A673 (cell line): Measurements from ENCODE around the gene ANKRD11. TPM values are rescaled to one million over a fixed set of nuclear protein-coding genes. Genes with fewer than 3 reads are reported as not detected.
A peak's percentile ranks its signal among the peaks of the same experiment; 100 is the strongest.

Experiments used
- BruUV-seq: library from RNA; stranded (reverse); fragments of 400-500 nt; replicated peaks from 2 replicates; lab custom pipeline; 2021; lab: Mats Ljungman, UMichigan
- CTCF ChIA-PET: fragments of 300-600 bp; sonication (Branson Sonifier 250); formaldehyde crosslinking; loops from one replicate; lab custom pipeline; 2022; ENCODE audit warnings: antibody characterized with exemption; lab: Charles Lee
- POLR2A ChIA-PET: fragments of 300-600 bp; sonication (Branson Sonifier 250); formaldehyde crosslinking; loops from one replicate; lab custom pipeline; 2022; ENCODE audit warnings: antibody characterized with exemption; ENCODE audit not compliant: low non-redundant PET; lab: Charles Lee
- DNase-seq: peaks from one replicate; pipeline ENCODE4 v3.0.0-alpha.2; 2015; ENCODE audit warnings: low spot score
- H3K27ac ChIP-seq: fragments of 200-600 bp; sonication (generic); 2 replicates; pipeline ENCODE4 v1.5.1; 2016; ENCODE audit warnings: mixed run types, low read depth, mild to moderate bottlenecking, mixed read lengths, antibody characterized with exemption, low read length; ENCODE audit not compliant: poor library complexity, severe bottlenecking
- H3K27me3 ChIP-seq: fragments of 200-600 bp; sonication (generic); replicated peaks from 2 replicates; pipeline ENCODE4 v1.6.1; 2017; ENCODE audit warnings: mixed run types, low read depth, mild to moderate bottlenecking, mixed read lengths, antibody characterized with exemption, low read length; ENCODE audit not compliant: insufficient read depth, poor library complexity
- H3K36me3 ChIP-seq: fragments of 200-600 bp; sonication (generic); 2 replicates; pipeline ENCODE4 v1.6.1; 2016; ENCODE audit warnings: mixed run types, mild to moderate bottlenecking, mixed read lengths, antibody characterized with exemption, low read length; ENCODE audit not compliant: insufficient read depth, poor library complexity, severe bottlenecking
- H3K4me1 ChIP-seq: fragments of 200-600 bp; sonication (generic); 2 replicates; pipeline ENCODE4 v1.6.1; 2017; ENCODE audit warnings: mixed run types, mild to moderate bottlenecking, mixed read lengths, antibody characterized with exemption, low read length; ENCODE audit not compliant: insufficient read depth, poor library complexity, severe bottlenecking
- H3K4me3 ChIP-seq: fragments of 200-600 bp; sonication (generic); 2 replicates; pipeline ENCODE4 v1.5.1; 2016; ENCODE audit warnings: low read depth, mixed run types, mild to moderate bottlenecking, mixed read lengths, low read length; ENCODE audit not compliant: poor library complexity, severe bottlenecking
- H3K9me3 ChIP-seq: fragments of 200-600 bp; sonication (generic); 2 replicates; pipeline ENCODE4 v1.6.1; 2016; ENCODE audit warnings: mixed run types, low read depth, mild to moderate bottlenecking, mixed read lengths, antibody characterized with exemption, low read length; ENCODE audit not compliant: poor library complexity, severe bottlenecking
- EZH2 ChIP-seq: fragments of 200-600 bp; sonication (generic); IDR thresholded peaks from 2 replicates; pipeline ENCODE4 v1.6.1; 2017; ENCODE audit warnings: borderline replicate concordance, low read depth, mild to moderate bottlenecking, mixed read lengths, antibody characterized with exemption, low read length; ENCODE audit not compliant: poor library complexity, severe bottlenecking
- intact Hi-C: fragments of 100-400 bp; cut with micrococcal nuclease; formaldehyde crosslinking; loops from one replicate; pipeline ENCODE4 v1.10.0; 2022; ENCODE audit not compliant: unreplicated experiment
- total RNA-seq: library from RNA; stranded (reverse); gene quantifications from 2 replicates; pipeline ENCODE4 v1.2.3, GENCODE V29; 2021
- TF ChIP-seq, protein P1 (sequence below): fragments of 300-800, 200-600 bp; sonication (generic); conservative IDR thresholded peaks from 2 replicates; pipeline ENCODE4 v1.5.1; 2017; ENCODE audit warnings: low read depth, mild to moderate bottlenecking, antibody characterized with exemption, low read length, moderate library complexity, mixed read lengths

Gene ANKRD11
- total RNA-seq, 1 experiment from 2014 or later = 217 TPM

DNA sequence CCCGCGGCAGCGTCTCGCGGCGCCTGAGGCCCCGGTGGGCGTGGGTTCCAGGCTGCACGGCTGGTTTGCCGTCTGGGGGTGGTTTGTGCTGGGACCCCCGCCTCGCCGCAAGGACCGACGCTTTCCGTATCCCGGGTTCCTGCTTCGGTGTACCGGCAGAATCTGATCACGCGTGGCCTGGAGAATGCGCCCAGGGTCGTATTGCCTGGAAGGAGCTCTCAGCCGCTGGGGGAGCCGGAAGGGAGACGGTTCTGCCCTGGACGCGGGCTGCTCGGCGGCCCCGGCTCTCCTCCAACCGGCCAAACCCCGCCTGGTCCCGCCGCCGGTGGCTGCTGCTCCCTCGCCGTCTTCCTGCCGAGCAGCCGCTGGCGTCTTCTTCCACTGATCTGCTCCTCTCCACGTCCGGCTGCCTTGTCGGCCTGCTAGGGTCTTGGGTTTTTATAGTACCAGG is 233.1 kb downstream of the ANKRD11 start:
- Histone ChIP-seq H3K4me1 (peaks cover 9% of the 10 kb centered on the region), H3K27ac (no peak overlapping the region), H3K27me3 (peaks cover 5% of the 10 kb centered on the region), H3K4me3 (peak overlapping the region; percentile 46), H3K36me3 (no peaks in the 10 kb centered on the region), H3K9me3 (no peaks in the 10 kb centered on the region)
- intact Hi-C loops = no loop called here
- DNase-seq = peak; percentile 33
- no peak for TF ChIP-seq EZH2
- TF ChIP-seq, protein P1, sequence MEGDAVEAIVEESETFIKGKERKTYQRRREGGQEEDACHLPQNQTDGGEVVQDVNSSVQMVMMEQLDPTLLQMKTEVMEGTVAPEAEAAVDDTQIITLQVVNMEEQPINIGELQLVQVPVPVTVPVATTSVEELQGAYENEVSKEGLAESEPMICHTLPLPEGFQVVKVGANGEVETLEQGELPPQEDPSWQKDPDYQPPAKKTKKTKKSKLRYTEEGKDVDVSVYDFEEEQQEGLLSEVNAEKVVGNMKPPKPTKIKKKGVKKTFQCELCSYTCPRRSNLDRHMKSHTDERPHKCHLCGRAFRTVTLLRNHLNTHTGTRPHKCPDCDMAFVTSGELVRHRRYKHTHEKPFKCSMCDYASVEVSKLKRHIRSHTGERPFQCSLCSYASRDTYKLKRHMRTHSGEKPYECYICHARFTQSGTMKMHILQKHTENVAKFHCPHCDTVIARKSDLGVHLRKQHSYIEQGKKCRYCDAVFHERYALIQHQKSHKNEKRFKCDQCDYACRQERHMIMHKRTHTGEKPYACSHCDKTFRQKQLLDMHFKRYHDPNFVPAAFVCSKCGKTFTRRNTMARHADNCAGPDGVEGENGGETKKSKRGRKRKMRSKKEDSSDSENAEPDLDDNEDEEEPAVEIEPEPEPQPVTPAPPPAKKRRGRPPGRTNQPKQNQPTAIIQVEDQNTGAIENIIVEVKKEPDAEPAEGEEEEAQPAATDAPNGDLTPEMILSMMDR = 0 out of 2 replicates have a peak, but pooled peaks have one; percentile 11
- POLR2A ChIA-PET = no interaction called here
- BruUV-seq = no TSS peak
- CTCF ChIA-PET = no interaction called here

DNA sequence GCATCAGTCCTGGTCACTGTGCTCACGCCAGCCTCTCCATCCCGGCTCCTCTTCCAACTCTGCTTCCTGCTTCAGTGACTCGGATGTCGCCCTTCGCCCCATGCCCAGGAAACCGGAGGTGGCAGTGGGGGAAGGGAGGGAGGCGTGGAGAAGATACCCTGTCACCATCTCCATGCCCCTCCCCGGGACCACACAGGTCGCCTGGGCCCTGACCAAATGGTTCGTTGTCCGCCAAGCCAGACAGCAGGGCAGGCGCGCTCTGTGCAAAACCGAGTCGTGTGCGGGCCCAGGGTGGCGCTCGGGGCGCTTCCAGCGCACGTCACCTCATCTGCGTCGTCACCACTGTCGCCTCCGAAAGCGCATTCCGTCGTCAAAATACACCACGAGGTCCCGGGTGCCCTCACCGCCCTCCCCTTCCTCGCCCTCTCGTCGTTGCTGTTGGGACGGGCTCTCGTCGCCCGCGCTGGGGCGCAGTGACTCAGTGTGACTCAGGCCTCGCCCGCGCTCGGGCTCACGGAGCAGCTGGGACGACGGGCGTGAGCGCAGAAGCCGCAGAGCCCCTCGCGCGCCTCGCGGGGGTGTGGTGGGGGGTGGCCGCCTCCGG is 233.6 kb downstream of the ANKRD11 start:
- BruUV-seq = no TSS peak
- CTCF ChIA-PET = no interaction called here
- no peaks in the 10 kb centered on the region for H3K9me3 ChIP-seq
- no peaks in the 10 kb centered on the region for H3K36me3 ChIP-seq
- POLR2A ChIA-PET = no interaction called here
- H3K4me3 ChIP-seq = peak overlapping the region; percentile 46
- peak; percentile 76 for DNase-seq
- TF ChIP-seq, protein P1 = no peak
- TF ChIP-seq EZH2 = no peak
- peaks cover 5% of the 10 kb centered on the region for H3K27me3 ChIP-seq
- H3K27ac ChIP-seq = no peak overlapping the region
- intact Hi-C loops = no loop called here
- H3K4me1 ChIP-seq = peaks cover 9% of the 10 kb centered on the region

DNA sequence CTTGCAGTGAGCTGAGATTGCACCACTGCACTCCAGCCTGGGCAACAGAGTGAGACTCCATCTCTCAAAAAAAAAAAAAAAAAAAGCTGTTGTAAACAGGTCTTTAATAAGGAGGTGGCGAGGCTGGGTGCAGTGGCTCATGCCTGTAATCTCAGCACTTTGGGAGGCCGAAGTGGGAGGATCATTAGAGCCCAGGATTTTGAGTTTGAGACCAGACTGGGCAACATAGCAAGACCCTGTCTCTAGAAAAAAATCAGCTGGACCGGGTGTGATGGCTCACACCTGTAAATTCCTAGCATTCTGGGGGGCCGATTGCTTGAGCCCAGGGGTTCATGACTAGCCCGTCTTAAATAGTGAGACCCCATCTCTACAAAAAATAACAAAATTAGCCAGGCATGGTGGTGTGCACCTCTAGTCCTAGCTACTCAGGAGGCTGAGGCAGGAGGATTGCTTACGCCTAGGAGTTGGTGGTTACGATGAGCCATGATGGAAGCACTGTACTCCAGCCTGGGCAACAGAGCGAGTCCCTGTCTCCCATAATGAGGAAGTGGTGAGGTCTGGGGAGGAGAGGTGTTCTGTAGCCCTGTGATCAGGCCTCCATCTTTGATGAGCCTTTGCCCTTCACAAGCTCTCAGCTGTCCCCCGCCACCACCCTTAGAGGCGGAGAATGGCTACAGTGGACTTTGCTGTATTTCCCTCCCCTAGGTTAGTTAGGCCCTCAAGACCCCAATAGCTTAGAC is 236.6 kb downstream of the ANKRD11 start:
- H3K27me3 ChIP-seq = peaks cover 5% of the 10 kb centered on the region
- ChIA-PET CTCF (no interaction called here), POLR2A (no interaction called here)
- H3K27ac ChIP-seq = no peak overlapping the region
- DNase-seq = no peak
- H3K36me3 ChIP-seq = no peaks in the 10 kb centered on the region
- H3K4me1 ChIP-seq = peaks cover 9% of the 10 kb centered on the region
- no peak overlapping the region for H3K4me3 ChIP-seq
- intact Hi-C loops = no loop called here
- TF ChIP-seq, protein P1 = no peak
- no peak for TF ChIP-seq EZH2
- no peaks in the 10 kb centered on the region for H3K9me3 ChIP-seq
- no TSS peak for BruUV-seq
